GM12875 (cell line): ENCODE measurements around the gene RIF1.

Experiments
- H3K4me3 ChIP-seq: one replicate; pipeline ENCODE4 v1.5.1; 2011; ENCODE audit warnings: low read depth, low read length, control low read depth
- TF ChIP-seq, protein P1 (sequence below): IDR thresholded peaks from 2 replicates; pipeline ENCODE4 v1.5.1; 2011; ENCODE audit warnings: low read depth, mild to moderate bottlenecking, control low read depth, inconsistent platforms, low read length, moderate library complexity, borderline replicate concordance; ENCODE audit not compliant: insufficient read depth

RIF1 gene

DNA sequence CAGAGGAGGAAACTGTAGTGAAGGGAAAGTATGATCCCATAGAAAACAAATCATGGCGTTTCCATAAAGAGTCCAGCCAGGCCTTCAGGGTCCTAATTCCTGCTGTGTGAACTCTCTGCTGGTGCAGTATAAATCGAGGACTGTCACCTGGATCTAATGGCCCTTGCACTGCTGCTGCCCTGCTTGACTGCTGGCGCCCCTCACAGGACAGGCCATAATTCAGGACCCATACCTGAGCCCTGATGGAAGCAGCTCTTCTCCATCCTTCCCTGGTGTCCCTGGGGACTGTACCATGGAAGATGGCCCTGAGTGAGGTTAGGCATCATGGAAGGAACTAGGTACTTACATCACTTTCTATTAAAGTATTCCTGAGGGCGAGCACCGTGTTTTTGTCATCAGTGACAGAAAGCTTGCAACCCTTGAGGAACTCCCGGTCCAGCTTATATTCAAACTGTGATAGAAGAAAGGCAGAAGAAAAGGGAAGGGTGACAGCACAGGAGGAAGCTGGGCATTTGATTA is 116.9 kb downstream of the RIF1 start:
- TF ChIP-seq, protein P1, sequence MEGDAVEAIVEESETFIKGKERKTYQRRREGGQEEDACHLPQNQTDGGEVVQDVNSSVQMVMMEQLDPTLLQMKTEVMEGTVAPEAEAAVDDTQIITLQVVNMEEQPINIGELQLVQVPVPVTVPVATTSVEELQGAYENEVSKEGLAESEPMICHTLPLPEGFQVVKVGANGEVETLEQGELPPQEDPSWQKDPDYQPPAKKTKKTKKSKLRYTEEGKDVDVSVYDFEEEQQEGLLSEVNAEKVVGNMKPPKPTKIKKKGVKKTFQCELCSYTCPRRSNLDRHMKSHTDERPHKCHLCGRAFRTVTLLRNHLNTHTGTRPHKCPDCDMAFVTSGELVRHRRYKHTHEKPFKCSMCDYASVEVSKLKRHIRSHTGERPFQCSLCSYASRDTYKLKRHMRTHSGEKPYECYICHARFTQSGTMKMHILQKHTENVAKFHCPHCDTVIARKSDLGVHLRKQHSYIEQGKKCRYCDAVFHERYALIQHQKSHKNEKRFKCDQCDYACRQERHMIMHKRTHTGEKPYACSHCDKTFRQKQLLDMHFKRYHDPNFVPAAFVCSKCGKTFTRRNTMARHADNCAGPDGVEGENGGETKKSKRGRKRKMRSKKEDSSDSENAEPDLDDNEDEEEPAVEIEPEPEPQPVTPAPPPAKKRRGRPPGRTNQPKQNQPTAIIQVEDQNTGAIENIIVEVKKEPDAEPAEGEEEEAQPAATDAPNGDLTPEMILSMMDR, result no peak
- no peak overlapping the region for H3K4me3 ChIP-seq
